Measurements from ENCODE around the gene ZNF423. TPM values are rescaled to one million over a fixed set of nuclear protein-coding genes. Genes with fewer than 3 reads are reported as not detected.

Gene ZNF423
- total and polyA plus RNA-seq, 10 donors: 0.36 to 7.0 (median 3.7) TPM

DNA sequence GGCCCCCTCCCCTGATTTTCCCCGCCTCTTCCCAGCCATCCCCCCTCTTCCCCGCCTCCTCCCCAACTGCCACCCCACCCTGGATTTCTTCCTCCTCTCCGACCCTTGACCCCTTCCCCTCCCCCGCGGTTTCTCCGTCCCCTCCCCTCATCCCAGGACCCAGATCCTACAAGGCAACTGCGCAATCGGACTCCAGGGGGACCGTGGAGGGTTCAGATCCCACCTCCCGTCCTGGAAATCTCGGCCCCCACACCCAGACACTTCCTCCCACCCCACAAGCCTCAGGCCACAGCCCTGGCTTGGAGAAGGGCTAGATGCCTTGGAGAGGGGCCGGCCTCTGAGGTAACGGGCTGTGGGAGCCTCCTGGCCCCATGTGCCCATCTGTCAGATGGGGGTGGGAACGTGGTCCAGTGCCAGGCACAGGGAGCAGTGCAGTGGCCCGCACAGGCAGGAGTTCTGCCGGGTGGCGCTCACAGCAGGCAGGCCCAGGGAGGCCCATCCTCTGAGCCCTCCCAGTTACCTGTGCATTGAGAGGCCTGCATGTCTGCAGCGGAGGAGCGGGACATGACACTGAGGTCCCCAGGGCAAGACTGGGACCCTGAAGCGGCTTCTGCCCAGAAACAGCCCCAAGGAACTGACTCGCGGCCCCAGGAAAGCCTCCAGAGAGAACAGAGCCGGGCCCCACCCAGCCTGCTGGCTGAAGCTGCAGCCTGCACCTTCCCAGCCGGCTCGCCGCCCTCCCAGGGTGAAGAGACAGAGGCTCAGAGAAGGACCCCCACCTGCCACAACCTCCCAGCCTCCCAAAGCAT, 16.7 kb downstream of the ZNF423 start:
- Histone ChIP-seq H3K27ac (peak overlapping the region in 1 of 8 donors; percentile 79), H3K4me3 (peak overlapping the region in 1 of 8 donors; percentile 13), H3K27me3 (replicated peaks in 1 of 7) (peaks cover 0 to 45% (median 7%) of the 10 kb centered on the region in 7 donors), H3K36me3 (no peaks in the 10 kb centered on the region), H3K9me3 (no peaks in the 10 kb centered on the region), H3K4me1 (peaks cover 8 to 71% (median 32%) of the 10 kb centered on the region in 6 donors)
- no peak for DNase-seq
- intact Hi-C loops (cut with DNase I; ENCODE audit: low total_unique reads): no loop called here
- TF ChIP-seq POLR2AphosphoS5 (IDR thresholded peaks at IDR 0.05): no peak
- WGBS, 5 donors: 67 to 85% (median 80%) methylated on average over 17 to 26 of the region's 26 CpGs

DNA sequence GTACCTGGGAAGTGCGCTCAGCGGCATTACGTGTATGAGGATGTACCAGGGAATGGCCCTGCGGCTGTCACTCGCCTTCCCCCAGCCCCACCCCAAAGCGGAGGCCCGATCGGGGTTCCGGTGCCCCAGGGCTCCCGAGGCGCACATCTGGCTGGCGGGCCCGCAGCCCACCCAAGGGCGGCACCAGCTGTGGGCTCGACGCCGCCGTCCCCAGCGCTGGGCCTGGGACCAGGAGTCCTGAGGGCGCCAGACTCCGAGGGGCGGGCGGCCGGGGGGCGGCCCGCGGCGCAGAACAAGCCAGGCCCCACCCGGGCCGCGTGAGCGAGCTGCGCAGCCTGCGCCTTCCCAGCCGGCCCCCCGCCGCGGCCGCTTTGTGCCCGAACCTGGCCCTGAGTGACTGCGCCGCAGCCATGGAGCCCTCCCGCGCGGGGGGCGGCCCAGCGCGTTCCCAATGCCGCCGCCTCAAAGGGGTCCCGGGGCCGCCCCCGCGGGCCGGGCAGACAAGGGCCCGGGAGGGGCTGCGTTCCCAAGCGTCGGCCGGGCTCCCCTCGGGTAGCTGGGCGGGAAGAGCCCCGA, 17.4 kb downstream of the ZNF423 start:
- 17 to 44% (median 18%) methylated on average over 26 to 63 of the region's 63 CpGs for WGBS, 5 donors
- Histone ChIP-seq H3K9me3 (no peaks in the 10 kb centered on the region), H3K27ac (peak overlapping the region in 1 of 8 donors; percentile 79), H3K4me3 (peak overlapping the region in 1 of 8 donors; percentile 13), H3K4me1 (peaks cover 11 to 71% (median 38%) of the 10 kb centered on the region in 6 donors), H3K27me3 (replicated peaks in 1 of 7) (peaks cover 0 to 45% (median 7%) of the 10 kb centered on the region in 7 donors), H3K36me3 (no peaks in the 10 kb centered on the region)
- no peak for DNase-seq
- TF ChIP-seq POLR2AphosphoS5 (IDR thresholded peaks at IDR 0.05): no peak
- TF ChIP-seq POLR2A (IDR thresholded peaks at IDR 0.05): no peak
- TF ChIP-seq, protein P1, sequence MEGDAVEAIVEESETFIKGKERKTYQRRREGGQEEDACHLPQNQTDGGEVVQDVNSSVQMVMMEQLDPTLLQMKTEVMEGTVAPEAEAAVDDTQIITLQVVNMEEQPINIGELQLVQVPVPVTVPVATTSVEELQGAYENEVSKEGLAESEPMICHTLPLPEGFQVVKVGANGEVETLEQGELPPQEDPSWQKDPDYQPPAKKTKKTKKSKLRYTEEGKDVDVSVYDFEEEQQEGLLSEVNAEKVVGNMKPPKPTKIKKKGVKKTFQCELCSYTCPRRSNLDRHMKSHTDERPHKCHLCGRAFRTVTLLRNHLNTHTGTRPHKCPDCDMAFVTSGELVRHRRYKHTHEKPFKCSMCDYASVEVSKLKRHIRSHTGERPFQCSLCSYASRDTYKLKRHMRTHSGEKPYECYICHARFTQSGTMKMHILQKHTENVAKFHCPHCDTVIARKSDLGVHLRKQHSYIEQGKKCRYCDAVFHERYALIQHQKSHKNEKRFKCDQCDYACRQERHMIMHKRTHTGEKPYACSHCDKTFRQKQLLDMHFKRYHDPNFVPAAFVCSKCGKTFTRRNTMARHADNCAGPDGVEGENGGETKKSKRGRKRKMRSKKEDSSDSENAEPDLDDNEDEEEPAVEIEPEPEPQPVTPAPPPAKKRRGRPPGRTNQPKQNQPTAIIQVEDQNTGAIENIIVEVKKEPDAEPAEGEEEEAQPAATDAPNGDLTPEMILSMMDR (IDR thresholded peaks at IDR 0.05 in 8 of 11, conservative IDR thresholded peaks at IDR 0.05 in 3 of 11): no peak
- intact Hi-C loops (cut with DNase I; ENCODE audit: low total_unique reads): no loop called here

DNA sequence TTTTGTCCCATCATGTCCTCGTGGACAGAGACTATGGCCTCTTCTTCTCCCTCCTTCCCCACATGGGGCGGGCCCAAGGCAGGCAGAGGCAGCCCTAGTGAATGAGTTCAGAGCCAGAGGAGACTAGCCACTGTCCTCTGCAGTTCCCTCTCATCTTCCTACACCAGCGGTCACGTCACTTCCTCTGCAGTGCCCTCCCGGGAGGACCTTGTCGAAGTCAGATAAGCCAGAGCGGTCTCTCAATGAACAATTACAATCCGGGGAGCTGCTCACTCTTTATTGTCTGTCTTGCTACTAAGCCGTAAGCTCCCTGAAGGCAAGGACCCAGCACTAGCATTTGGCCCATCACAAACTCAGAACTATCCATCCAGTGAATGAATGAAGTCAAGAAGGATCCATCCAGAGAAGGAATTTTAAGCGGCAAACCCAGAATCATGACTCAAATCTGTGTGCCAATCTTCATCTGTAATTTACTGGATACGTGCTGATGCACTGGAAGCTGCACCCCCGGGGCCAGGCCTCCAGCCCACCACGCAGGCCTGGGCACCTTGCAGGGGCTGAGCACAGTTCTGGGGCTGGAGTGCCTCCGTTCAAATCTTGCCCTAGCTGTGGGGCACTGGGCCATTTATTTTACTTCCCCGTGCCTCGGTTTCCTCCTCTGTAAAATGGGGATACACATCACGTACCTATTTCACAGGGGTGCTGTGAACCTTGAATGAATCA, 18.1 kb downstream of the ZNF423 start:
- TF ChIP-seq, protein P1 (IDR thresholded peaks at IDR 0.05 in 8 of 11, conservative IDR thresholded peaks at IDR 0.05 in 3 of 11): no peak
- TF ChIP-seq POLR2AphosphoS5 (IDR thresholded peaks at IDR 0.05) (no peak), POLR2A (IDR thresholded peaks at IDR 0.05) (no peak)
- Histone ChIP-seq H3K9me3 (no peaks in the 10 kb centered on the region), H3K36me3 (no peaks in the 10 kb centered on the region), H3K27ac (peak overlapping the region in 2 of 8 donors; percentile 20 to 79), H3K4me3 (no peak overlapping the region), H3K4me1 (peaks cover 11 to 72% (median 36%) of the 10 kb centered on the region in 6 donors), H3K27me3 (replicated peaks in 1 of 7) (peaks cover 0 to 45% (median 7%) of the 10 kb centered on the region in 7 donors)
- WGBS, 5 donors: 69 to 73% (median 70%) methylated on average over 16 to 17 of the region's 17 CpGs
- no peak for DNase-seq
- intact Hi-C loops (cut with DNase I; ENCODE audit: low total_unique reads): no loop called here

DNA sequence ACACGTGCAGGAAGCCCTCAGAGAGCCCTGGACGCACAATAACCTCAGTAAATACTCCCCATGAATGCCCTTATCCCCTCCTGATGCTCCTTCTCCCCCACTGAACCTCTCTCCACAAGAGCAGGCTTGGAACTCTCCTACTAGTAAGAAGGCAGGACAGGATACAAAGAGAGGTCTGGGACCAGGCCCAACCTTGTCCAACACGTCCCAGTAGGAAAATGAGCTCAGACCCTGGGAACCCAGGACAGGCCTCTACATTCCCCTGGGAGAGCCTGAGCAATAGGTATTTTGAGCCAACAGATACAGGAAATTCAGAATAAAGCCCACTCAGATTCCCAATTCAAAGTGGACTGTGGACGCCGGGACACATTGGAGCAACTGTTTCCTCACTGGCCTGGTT, 19.2 kb downstream of the ZNF423 start:
- peaks cover 11 to 75% (median 38%) of the 10 kb centered on the region in 6 donors for H3K4me1 ChIP-seq
- DNase-seq: no peak
- H3K9me3 ChIP-seq: no peaks in the 10 kb centered on the region
- H3K36me3 ChIP-seq: no peaks in the 10 kb centered on the region
- intact Hi-C loops (cut with DNase I; ENCODE audit: low total_unique reads): no loop called here
- H3K4me3 ChIP-seq: no peak overlapping the region
- H3K27me3 ChIP-seq (replicated peaks in 1 of 7): peaks cover 0 to 45% (median 7%) of the 10 kb centered on the region in 7 donors
- TF ChIP-seq POLR2AphosphoS5 (IDR thresholded peaks at IDR 0.05) (no peak), POLR2A (IDR thresholded peaks at IDR 0.05) (no peak)
- TF ChIP-seq, protein P1 (IDR thresholded peaks at IDR 0.05 in 8 of 11, conservative IDR thresholded peaks at IDR 0.05 in 3 of 11): no peak
- H3K27ac ChIP-seq: peak overlapping the region in 5 of 8 donors; percentile 33 to 86 (median 73)
- WGBS, 5 donors: 67 to 75% (median 68%) methylated on average over 5 of the region's 5 CpGs
